HG03039 (cell line): Measurements from ENCODE around the gene PRSS57.
"Not testable (repeated sequence)": the region's sequence is repeated elsewhere in the genome, so short reads cannot be mapped to it uniquely, and the experiment has no call there.

Source experiments
- ATAC-seq: cut with Tn5 transposase; IDR thresholded peaks from one replicate; pipeline ENCODE4 v1.9.1; 2021; ENCODE audit warnings: mild to moderate bottlenecking, moderate library complexity; ENCODE audit not compliant: unreplicated experiment

The PRSS57 gene

DNA sequence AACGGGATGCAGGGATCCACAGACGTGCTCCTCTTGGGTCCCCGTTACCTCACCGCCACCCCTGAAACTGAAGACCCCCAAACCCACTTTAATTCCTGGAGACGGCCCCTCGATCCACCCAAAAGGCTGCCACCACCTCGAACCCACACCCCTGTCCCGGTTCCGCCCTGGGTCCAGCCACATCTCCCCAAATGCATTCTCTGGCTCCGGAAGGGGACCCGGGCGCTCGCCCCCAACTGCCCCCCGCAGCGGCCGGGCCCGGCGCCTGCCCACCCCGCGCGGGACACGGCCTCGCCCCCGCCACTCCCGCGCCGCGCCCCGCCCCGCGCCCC lies 19.3 kb downstream of the PRSS57 start:
- no peak for ATAC-seq

GRCh38 chr19:674282-675151 lies 20.7 kb downstream of the PRSS57 start:
- no peak for ATAC-seq

DNA sequence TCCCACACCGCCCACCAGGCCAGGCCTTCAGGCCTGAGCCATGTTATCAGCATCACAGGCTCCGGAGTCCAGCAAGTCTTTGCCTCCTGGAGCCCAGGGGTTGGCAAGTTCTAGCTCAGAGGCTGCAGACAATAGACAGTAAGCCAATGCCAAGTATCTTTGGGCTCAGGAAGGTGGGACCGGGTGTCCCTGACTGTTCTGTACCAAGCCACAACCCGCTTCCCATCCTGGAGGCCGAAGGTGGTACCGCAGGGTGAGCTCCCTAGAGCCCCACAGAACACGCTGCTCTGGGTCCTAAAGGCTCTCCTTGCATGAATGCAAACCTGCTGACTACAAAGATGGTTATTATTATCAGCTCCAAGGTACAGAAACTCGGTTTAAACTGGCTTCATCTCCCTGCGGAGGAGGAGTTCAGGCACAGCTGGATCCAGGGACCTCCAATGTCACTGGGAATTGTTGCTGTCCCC lies 24.6 kb downstream of the PRSS57 start:
- no peak for ATAC-seq

- not testable (repeated sequence) for ATAC-seq
These were observed 26.4 kb downstream of the PRSS57 start for GRCh38 chr19:668675-669434.

DNA sequence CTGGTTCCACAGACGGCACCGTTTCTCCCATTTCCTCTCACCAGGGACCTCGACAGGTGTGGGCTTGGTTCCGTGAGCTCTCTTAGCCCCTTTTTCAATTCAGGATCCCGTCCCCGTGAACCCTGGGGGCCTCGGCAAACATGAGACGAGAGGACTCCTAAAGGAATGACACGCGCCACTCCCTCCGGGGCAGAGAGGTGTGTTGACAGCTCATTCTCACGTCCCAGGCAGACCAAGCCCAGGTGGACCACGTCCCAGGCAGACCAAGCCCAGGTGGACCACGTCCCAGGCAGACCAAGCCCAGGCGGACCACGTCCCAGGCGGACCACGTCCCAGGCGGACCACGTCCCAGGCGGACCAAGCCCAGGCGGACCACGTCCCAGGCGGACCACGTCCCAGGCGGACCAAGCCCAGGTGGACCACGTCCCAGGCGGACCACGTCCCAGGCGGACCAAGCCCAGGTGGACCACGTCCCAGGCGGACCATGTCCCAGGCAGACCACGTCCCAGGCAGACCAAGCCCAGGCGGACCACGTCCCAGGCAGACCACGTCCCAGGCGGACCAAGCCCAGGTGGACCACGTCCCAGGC lies 28.2 kb downstream of the PRSS57 start:
- ATAC-seq: not testable (repeated sequence)

- no peak for ATAC-seq
These were observed 30.3 kb downstream of the PRSS57 start for GRCh38 chr19:664913-665443.

DNA sequence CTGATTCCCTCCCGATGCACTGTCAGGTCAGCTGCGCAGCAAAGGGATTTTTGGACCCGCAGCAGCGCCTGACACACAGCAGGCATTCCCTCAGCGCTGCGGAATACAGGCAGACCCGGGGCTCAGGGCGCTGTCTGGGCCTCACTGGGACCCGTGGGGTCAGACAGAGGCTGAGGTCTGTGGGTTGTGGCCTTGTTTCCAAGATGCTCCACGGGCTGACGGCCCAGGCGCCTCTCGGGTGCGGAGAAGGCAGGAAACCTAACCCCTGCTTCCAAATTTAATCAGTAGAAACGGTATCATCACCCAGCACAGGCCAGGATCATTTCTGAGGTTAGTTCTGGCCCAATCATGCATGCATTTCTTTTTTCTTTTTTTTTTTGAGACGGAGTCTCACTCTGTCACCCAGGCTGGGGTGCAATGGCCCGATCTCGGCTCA lies 31.6 kb downstream of the PRSS57 start:
- ATAC-seq: no peak

DNA sequence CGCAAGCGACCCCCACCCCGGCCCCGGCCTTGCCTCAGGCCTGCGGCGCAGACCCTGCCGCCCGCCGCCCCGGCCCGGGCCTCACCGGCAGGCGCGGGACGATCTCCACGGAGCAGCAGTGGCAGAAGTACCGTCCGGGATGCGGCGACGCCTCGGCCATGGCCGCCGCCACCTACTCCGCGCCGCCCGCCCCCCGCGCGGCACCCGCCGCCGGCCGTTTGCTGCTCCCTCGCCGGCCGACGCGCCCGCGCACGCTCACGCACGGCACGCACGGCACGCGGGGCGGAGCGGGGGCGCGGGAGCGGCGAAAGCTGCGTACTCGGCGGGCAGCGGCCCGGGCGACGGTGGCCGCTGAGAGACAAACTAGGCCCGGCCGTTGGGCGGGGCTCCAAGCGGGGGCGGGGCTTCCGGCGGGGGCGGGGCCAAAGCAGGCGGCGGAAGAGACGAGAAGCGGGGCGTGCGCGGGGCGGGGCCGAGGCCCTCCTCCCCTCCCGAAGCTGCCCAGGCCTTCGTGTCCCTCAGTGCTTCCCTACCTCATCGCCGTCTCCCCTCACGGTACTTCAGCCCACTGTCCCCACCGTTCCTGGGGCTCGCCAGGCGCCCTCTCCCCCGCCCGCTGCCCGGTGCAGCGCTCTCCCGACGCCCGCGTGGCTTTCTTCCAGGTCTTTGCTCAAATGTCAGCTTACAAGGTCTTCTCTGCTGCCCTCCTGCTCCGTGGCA lies 32.1 kb downstream of the PRSS57 start, which contains the start of gene RNF126:
Gene RNF126, minus strand, starts transcription at position 253 of the 720 bp plus-strand sequence. Its CDS starts 93 bp downstream, at position 160.
- ATAC-seq: peak; percentile 47

DNA sequence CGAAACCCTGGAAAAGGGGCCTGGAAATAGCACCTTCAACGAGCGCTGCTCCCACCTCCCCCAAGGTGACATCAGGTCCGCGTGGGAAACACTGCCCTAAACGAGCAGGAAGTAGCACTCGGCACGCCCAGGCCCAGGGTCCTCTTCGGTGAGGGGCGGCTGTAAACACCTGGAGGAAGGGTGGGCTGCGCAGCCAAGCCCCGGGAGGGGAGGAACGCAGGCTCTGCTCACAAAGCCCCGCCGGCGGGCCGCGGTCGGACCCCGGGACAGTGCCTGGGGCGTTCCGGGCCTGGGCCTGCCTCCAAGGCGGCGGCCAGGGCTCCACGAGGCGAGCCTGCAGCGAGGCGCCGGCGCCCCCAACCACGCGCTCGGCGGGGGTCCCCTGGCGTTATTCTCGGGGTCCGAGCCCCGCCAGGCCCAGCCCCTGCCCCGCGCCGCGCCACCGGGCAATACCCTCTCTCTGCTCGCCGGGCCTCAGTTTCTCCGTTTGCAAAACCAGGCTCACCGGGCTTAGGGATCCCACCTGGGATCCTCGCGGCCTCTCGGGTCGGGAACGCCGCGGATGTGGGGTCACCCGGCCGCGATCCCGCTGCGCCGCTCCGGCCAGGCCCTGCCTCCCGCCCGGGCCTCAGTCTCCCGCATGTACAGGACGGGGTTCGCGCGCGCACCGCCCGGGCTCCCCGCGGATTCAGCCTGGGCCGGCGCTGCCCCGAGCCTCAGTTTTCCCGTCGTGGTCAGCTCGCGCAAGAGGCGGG lies 32.9 kb downstream of the PRSS57 start:
- ATAC-seq: peak; percentile 13

- no peak for ATAC-seq
These were observed 33.6 kb downstream of the PRSS57 start for GRCh38 chr19:661427-662196.

DNA sequence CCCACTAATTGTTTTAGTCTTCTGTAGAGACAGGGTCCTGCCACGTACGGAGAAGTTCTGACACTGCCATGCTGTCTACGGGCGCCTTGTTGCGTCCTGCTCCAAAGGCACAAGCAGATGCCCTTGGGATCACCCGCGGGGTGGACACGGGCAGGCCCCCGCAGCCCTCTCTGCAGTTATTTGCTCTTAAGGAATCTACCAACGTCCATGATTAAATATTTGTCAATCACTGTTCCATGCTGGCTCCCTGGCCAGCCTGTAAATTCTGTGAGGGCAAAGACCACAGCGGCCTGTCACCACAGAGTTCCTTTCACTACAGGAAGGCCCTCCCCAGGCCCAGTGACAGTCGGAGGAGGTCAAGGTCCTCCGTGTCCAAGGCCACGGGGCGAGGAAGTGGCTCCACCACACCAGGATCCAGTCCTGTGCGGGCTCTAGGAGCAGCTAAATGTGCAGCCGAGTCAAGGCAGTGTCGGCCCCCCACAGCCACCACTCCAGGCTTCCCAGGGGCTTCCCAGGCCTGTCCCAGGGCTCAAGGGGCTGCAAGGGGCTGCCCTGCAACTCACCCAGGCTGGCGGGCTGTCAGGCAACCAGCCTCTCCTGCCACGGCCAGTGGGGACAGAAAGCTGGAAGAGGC lies 34.3 kb downstream of the PRSS57 start:
- ATAC-seq: no peak

DNA sequence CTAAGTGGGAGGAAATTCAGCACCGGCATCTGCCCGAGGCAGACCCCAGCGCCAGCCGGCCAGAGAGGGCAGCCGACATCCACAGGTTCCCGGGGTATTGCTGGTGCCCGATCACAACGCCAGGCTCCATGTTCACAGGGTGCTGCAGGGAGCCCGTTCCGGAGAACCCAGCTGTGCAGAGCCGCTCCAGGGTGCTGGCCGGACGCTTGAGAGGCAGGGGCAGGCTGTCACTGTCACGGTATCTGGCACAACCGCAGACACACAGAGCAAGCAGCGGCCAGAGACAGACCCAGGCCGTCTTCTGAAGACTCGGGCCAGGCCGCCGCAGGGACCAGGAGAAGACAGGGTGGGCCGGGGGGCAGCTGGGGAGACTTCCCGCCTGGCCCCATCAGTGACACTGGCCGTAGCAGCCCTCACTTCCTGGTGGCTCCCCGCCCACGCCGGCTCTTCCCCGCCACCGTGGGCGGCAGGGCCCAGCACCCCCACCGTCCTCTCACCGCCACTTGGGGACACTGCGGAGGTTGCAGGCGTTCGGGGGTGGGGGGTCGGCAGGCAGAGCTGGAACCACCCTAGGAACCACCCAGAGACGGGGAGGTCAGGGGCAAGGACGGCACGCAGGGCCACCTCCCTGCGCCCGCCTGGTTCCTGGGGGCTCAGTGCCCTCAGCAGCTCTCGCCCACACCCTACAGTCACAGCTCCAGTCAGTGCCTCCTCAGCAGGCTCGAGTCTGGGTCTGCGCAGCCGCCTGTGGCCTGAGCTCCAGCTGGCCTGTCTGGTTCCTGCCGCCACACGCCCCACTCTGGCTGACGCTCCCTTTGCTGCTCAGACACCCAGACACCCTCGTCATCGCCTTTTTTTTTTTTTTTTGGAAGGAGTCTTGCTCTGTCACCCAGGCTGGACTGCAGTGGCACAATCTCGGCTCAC lies 36.1 kb downstream of the PRSS57 start:
- no peak for ATAC-seq

DNA sequence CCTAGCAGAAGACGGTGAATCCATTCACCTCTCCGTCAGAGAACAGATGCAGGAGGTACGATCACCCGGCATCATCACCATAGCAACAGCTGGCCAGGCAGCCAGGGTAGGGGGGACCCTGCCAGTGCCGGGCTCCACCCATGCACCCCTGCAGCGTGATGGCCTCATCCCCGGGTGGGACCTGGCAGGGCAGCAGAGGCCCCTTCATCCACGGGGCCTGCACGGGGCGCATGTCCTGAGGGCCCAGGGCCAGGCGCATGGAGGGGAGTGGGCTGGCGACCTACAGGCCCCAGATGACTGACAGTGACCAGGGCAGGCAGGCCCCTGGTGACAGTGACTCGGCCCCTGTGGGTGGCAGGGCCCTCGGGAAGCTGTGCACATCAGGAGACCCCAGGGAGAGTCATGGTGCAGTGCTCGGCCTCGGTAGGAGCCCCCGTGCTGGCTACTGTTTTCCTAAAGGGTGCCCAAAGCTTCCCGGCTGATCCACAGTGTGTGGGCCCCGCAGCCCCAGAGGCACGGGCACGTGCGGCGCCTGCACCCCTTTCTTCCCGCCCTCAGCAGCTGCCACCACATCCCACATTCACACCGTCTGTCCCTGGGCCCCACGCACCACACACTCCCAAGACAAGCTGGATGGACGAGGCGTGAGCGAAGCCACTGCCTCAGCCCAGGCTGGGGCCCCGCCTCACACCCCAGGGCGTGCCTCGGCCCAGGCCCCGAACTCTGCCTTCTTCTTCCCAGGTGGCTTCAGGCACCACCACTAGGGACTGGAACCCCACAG lies 37.0 kb downstream of the PRSS57 start:
- ATAC-seq: no peak

GRCh38 chr19:657611-658010 lies 37.6 kb downstream of the PRSS57 start:
- ATAC-seq: no peak

- ATAC-seq: no peak
These were observed 38.3 kb downstream of the PRSS57 start for GRCh38 chr19:656751-657559.

DNA sequence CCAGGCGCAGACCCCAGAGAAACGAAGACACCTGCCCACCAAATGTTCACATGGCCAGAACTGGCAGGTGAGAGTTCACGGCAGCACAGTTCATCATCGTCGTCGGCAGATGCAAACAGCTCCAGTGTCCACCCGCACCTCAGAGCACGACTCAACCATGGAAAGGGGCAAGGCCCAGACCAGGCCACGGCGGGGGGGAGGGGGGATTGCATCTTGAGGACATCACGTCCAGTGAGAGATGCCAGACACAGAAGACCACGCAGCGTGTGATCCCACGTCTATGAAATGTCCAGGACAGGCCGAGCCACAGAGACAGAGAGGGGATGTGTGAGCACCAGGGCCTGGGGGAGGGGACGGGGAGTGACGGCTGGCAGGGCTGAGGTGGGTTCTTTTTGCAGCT lies 39.6 kb downstream of the PRSS57 start:
- ATAC-seq: no peak
